ENCODE data around the gene TBC1D14. TPM values are rescaled to one million over a fixed set of nuclear protein-coding genes. Genes with fewer than 3 reads are reported as not detected.

TBC1D14 gene
- total RNA-seq, 1 donor from 2014 or later = 34.9 TPM

DNA sequence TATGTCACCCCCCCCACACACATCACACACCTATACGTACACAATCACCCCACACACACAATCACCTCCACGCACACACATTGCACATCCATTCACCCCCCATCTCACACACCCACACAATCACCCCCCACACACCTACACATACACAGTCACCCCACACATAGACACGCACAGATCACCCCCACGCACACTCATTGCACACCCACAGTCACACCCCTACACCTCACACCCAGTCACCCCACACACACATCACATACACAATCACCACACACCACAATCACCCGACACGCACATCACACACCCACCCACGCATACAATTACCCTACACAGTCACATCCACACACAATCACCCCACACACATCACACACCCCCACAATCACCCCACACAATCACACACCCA is 117.7 kb downstream of the TBC1D14 start:
- Mint-ChIP-seq H3K27ac (peak overlapping the region; percentile 1), H3K4me1 (ENCODE audit: low read depth) (peaks cover 2% of the 10 kb centered on the region), H3K9me3 (no peaks in the 10 kb centered on the region), H3K27me3 (ENCODE audit: low read depth) (no peaks in the 10 kb centered on the region), H3K4me3 (ENCODE audit: low read depth) (no peak overlapping the region), H3K36me3 (ENCODE audit: low read depth) (peaks cover 52% of the 10 kb centered on the region)
- no peak for DNase-seq (ENCODE audit: low spot score)
- intact Hi-C loops (cut with micrococcal nuclease) = no loop called here

DNA sequence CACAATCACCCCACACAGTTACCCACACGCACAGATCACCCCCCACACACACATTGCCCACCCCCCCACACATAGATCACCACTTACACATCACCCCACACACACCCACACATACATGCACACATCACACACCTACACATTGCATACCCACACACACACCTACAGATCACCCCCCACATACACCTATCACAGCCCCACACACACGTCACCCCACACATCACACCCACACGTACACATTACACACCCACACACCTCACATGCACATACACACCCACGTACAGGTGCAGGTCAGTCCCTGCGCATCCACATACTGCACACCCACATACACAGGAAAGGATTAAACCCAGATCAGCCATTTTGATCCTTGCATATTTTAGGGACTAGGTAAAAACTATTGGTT is 118.3 kb downstream of the TBC1D14 start:
- no peak overlapping the region for H3K4me3 Mint-ChIP-seq (ENCODE audit: low read depth)
- intact Hi-C loops (cut with micrococcal nuclease) = no loop called here
- peaks cover 2% of the 10 kb centered on the region for H3K4me1 Mint-ChIP-seq (ENCODE audit: low read depth)
- no peak for DNase-seq (ENCODE audit: low spot score)
- peaks cover 54% of the 10 kb centered on the region for H3K36me3 Mint-ChIP-seq (ENCODE audit: low read depth)
- H3K9me3 Mint-ChIP-seq = no peaks in the 10 kb centered on the region
- H3K27me3 Mint-ChIP-seq (ENCODE audit: low read depth) = no peaks in the 10 kb centered on the region
- no peak overlapping the region for H3K27ac Mint-ChIP-seq

DNA sequence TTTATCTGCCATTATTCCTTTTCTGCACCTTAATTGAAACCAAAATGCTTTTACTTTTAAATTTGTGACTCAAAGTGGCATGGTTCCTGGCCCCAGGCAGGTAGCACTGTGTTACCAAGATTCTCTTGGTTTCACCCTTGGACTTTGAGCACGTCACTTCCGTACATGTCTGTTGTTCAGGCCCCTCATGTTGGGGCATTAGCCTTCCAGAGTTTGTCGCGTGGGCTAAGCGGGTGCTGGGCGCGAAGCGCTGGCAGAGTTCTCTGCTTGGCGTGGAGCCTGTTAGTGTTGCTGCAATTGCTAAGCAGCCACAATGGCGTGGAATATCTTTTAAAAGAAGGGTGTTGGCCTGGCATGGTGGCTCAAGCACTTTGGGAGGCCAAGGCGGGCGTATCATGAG is 119.6 kb downstream of the TBC1D14 start:
- H3K27ac Mint-ChIP-seq = no peak overlapping the region
- H3K4me3 Mint-ChIP-seq (ENCODE audit: low read depth) = no peak overlapping the region
- DNase-seq (ENCODE audit: low spot score) = no peak
- H3K27me3 Mint-ChIP-seq (ENCODE audit: low read depth) = no peaks in the 10 kb centered on the region
- H3K9me3 Mint-ChIP-seq = no peaks in the 10 kb centered on the region
- intact Hi-C loops (cut with micrococcal nuclease) = no loop called here
- peaks cover 54% of the 10 kb centered on the region for H3K36me3 Mint-ChIP-seq (ENCODE audit: low read depth)
- peaks cover 2% of the 10 kb centered on the region for H3K4me1 Mint-ChIP-seq (ENCODE audit: low read depth)

DNA sequence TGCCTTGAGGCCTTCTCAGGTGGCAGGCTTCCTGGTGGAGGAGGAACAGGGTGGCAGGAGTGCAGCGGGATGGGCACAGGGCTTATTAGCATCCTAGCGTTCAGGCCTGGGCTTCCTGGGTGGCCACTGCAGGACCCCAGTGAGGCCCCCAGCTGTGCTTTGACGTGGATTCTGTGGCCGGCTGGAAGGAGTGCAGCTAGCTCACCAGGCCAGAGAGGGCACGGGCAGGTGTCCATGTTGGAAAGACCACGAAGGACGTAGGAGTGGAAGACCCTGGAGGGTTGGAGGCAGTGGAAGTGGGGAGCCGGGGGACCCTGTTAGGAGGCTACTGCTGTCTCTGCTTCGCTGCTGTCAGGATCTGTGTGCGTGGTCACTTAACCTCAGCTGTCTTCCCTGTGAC is 120.3 kb downstream of the TBC1D14 start:
- Mint-ChIP-seq H3K4me1 (ENCODE audit: low read depth) (peaks cover 2% of the 10 kb centered on the region), H3K9me3 (no peaks in the 10 kb centered on the region), H3K27ac (no peak overlapping the region), H3K27me3 (ENCODE audit: low read depth) (no peaks in the 10 kb centered on the region), H3K36me3 (ENCODE audit: low read depth) (peaks cover 54% of the 10 kb centered on the region), H3K4me3 (ENCODE audit: low read depth) (no peak overlapping the region)
- no peak for DNase-seq (ENCODE audit: low spot score)
- intact Hi-C loops (cut with micrococcal nuclease) = no loop called here

DNA sequence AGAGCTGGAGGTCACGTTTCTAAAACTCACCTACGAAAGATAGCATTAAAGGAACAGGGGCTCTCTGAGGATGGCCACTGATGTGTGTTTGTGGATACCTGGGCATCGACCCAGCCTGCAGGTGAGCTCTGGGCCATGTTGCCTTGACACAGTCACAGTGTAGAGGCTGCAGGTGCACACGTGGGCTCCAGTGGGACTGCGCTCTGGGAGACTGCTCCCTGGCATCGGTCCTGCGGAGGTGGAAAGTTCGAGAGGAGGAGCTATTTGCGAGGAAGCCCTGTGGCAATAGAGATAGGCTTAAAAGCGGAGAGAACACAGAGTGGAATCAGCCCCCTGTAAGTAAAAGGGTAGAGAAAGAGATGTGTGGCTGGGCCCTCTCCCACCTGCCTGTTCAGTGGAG is 121.2 kb downstream of the TBC1D14 start:
- no peak for DNase-seq (ENCODE audit: low spot score)
- H3K4me3 Mint-ChIP-seq (ENCODE audit: low read depth) = no peak overlapping the region
- H3K27me3 Mint-ChIP-seq (ENCODE audit: low read depth) = no peaks in the 10 kb centered on the region
- H3K9me3 Mint-ChIP-seq = no peaks in the 10 kb centered on the region
- peaks cover 2% of the 10 kb centered on the region for H3K4me1 Mint-ChIP-seq (ENCODE audit: low read depth)
- H3K36me3 Mint-ChIP-seq (ENCODE audit: low read depth) = peaks cover 52% of the 10 kb centered on the region
- intact Hi-C loops (cut with micrococcal nuclease) = no loop called here
- no peak overlapping the region for H3K27ac Mint-ChIP-seq

DNA sequence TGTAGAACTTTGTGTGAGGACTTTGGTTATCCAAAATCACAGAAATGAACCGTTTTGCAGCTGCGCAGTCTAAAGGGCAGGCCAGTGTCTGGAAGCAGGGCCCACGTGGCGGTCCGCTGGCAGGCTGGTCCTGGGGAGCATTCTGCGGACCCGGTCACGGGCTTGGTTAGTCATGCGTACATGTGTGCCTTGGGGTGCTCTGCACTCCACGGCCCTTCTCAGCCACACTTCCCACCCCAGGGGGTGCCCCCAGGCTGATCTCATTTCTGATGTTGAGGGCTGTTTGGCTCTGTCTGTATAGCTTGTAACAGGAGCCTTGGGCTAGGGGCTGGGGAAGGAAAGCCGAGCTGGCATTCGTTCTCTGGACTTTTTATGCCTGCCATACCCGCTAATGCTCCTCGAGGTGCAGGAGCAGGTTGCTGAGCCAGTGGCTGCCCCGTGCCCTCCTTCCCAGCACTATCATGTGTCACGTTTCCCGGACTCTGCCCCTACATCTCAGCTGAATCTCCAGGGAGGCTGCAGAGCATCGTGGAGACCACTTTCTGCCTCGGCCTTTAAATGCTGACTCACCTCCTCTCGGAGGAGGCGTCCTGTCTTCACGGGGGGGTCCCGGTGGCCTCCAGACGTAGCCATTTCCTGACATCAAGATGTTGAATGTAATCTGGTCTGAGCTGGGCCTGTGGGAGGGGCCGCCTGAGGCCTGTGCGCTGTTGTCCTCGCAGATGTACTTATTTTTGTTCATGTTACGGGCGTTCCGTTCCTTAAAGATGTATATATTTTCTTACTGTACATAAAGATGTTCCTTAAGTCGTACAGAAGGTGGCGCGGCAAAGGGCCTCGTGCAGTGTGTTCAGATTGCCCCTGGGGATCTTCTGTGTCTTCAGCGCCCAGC is 122.2 kb downstream of the TBC1D14 start:
- H3K27ac Mint-ChIP-seq = no peak overlapping the region
- H3K27me3 Mint-ChIP-seq (ENCODE audit: low read depth) = no peaks in the 10 kb centered on the region
- peaks cover 2% of the 10 kb centered on the region for H3K4me1 Mint-ChIP-seq (ENCODE audit: low read depth)
- H3K36me3 Mint-ChIP-seq (ENCODE audit: low read depth) = peaks cover 43% of the 10 kb centered on the region
- no peaks in the 10 kb centered on the region for H3K9me3 Mint-ChIP-seq
- intact Hi-C loops (cut with micrococcal nuclease) = no loop called here
- H3K4me3 Mint-ChIP-seq (ENCODE audit: low read depth) = no peak overlapping the region
- no peak for DNase-seq (ENCODE audit: low spot score)

DNA sequence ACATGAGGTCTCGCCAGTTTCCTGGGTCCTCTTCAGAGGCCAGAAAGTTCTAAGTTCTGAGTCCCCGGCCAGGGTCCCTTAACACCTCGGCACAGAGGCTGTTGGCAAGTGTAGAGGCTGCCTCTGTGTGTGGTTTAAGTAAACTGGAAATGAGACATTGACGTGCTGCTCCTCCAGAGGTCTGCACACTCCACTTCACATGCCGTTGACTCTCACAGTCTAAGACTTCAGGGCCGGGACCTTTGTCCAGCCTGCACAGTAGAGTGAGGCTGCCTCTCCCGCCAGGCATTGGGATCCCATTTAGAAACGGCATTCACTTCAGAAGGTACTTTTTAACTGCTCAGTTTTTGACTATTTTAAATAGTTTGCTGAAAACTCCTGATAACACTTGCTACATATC is 123.0 kb downstream of the TBC1D14 start:
- H3K9me3 Mint-ChIP-seq = no peaks in the 10 kb centered on the region
- intact Hi-C loops (cut with micrococcal nuclease) = no loop called here
- DNase-seq (ENCODE audit: low spot score) = no peak
- H3K27ac Mint-ChIP-seq = no peak overlapping the region
- peaks cover 35% of the 10 kb centered on the region for H3K36me3 Mint-ChIP-seq (ENCODE audit: low read depth)
- peaks cover 2% of the 10 kb centered on the region for H3K27me3 Mint-ChIP-seq (ENCODE audit: low read depth)
- H3K4me3 Mint-ChIP-seq (ENCODE audit: low read depth) = no peak overlapping the region
- H3K4me1 Mint-ChIP-seq (ENCODE audit: low read depth) = no peaks in the 10 kb centered on the region

DNA sequence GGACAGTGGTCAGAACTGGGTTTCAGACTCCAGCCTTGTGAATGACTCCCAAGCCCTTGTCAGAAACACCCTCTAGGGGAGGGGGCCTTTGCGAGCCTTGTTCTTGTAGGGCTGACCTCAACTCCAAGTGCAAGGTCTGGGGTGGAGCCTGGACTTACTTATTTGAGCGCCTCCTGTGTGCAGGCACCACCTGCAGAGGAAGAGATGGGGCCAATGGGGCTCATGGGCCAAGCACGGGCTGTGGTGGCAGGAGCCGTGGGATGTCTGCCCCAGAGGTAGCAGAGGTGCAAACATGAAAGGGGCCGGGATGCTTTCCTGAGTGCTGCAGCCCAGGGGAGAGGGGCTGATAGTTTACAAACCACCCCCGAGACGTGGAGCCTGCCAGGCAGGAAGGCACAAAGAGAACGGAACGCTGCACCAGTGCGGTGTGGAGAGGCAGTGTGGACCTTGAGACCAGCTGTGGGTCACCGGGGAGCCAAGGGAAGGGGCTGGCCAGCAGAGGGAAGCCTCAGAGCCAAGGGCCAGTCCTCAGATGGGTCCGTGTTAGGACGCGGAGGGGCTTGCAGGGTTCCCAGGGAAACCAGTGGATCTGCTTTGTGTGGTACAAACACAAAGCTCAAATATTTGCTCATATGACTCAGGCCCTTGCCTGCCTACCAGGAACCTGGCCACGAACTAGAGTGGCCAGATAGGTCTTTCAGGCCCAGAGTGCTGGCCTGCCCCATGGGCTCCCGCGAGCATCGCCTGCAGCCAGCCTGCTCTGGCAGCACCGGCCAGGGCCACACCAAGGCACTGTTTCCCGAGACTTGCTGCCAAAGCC is 124.8 kb downstream of the TBC1D14 start:
- intact Hi-C loops (cut with micrococcal nuclease) = no loop called here
- H3K27ac Mint-ChIP-seq = no peak overlapping the region
- H3K4me3 Mint-ChIP-seq (ENCODE audit: low read depth) = no peak overlapping the region
- no peaks in the 10 kb centered on the region for H3K9me3 Mint-ChIP-seq
- no peak for DNase-seq (ENCODE audit: low spot score)
- H3K36me3 Mint-ChIP-seq (ENCODE audit: low read depth) = peaks cover 22% of the 10 kb centered on the region
- H3K4me1 Mint-ChIP-seq (ENCODE audit: low read depth) = no peaks in the 10 kb centered on the region
- peaks cover 2% of the 10 kb centered on the region for H3K27me3 Mint-ChIP-seq (ENCODE audit: low read depth)

DNA sequence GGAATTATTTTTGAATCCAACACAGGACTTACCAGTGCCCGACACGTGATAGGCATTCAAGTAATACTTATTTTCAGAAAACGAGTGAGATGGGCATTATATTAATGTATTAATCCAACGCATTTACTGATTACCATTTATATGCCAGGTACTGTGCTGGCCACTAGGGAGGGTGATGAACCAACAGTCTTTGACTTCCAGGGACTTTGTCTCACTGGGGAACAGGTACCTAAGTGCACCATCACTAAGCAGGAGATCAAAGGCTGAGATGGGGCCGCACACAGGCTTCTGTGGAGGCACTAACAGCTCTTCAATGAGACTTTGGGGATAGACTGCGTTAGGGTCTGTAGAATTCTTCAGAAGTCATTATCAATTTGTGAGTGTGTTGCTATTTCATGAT is 127.8 kb downstream of the TBC1D14 start:
- H3K27me3 Mint-ChIP-seq (ENCODE audit: low read depth) = peaks cover 10% of the 10 kb centered on the region
- no peak overlapping the region for H3K27ac Mint-ChIP-seq
- H3K4me1 Mint-ChIP-seq (ENCODE audit: low read depth) = peaks cover 7% of the 10 kb centered on the region
- DNase-seq (ENCODE audit: low spot score) = no peak
- H3K36me3 Mint-ChIP-seq (ENCODE audit: low read depth) = peaks cover 3% of the 10 kb centered on the region
- no peaks in the 10 kb centered on the region for H3K9me3 Mint-ChIP-seq
- intact Hi-C loops (cut with micrococcal nuclease) = no loop called here
- no peak overlapping the region for H3K4me3 Mint-ChIP-seq (ENCODE audit: low read depth)

DNA sequence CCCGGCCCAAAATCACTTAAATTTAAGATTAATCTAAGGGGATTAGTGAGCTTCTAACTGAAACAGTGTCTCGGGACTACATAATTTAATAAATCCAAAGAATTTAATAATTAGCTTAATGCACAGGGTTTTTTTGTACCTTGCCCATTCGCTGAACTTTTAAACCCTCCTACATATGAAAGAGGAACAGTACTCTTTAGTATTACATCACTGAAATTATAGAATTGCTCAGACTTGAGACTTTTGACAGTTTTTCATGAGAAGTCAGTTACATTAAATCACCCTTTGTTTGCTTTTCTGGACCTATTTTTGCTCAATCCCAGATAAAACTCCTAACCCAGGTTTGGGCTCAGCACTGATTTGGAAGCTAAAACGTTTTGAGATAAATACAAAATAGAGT is 131.1 kb downstream of the TBC1D14 start:
- no peaks in the 10 kb centered on the region for H3K9me3 Mint-ChIP-seq
- DNase-seq (ENCODE audit: low spot score) = no peak

DNA sequence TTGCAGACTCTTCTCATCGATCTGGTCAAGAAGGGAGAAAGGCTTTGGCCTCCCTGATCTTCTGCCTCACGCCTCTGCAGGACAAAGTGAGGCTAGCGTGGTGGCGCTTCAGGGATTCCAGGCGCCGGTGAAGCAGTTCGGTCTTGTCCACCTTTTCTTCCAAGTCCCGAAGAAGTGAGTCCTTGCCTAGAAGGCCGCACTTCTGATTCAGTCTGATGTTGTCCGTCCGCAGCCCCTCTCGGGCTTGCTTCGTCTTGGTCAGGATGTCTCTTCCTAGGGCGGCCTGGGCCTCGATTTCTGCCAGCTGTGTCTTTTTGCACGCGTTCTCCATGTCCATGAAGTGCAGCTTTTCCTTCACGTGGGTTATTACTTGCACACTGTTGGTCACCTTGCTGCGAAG is 131.6 kb downstream of the TBC1D14 start:
- Mint-ChIP-seq H3K4me3 (ENCODE audit: low read depth) (no peak overlapping the region), H3K36me3 (ENCODE audit: low read depth) (peaks cover 6% of the 10 kb centered on the region), H3K9me3 (no peaks in the 10 kb centered on the region), H3K27me3 (ENCODE audit: low read depth) (peaks cover 10% of the 10 kb centered on the region), H3K4me1 (ENCODE audit: low read depth) (peaks cover 26% of the 10 kb centered on the region), H3K27ac (no peak overlapping the region)
- no peak for DNase-seq (ENCODE audit: low spot score)
- intact Hi-C loops (cut with micrococcal nuclease) = no loop called here

More for the DNA sequence above, 131.1 kb downstream of the TBC1D14 start:
- intact Hi-C loops (cut with micrococcal nuclease) = no loop called here
- Mint-ChIP-seq H3K4me3 (ENCODE audit: low read depth) (no peak overlapping the region), H3K27me3 (ENCODE audit: low read depth) (peaks cover 10% of the 10 kb centered on the region), H3K27ac (no peak overlapping the region), H3K4me1 (ENCODE audit: low read depth) (peaks cover 23% of the 10 kb centered on the region), H3K36me3 (ENCODE audit: low read depth) (peaks cover 6% of the 10 kb centered on the region)

DNA sequence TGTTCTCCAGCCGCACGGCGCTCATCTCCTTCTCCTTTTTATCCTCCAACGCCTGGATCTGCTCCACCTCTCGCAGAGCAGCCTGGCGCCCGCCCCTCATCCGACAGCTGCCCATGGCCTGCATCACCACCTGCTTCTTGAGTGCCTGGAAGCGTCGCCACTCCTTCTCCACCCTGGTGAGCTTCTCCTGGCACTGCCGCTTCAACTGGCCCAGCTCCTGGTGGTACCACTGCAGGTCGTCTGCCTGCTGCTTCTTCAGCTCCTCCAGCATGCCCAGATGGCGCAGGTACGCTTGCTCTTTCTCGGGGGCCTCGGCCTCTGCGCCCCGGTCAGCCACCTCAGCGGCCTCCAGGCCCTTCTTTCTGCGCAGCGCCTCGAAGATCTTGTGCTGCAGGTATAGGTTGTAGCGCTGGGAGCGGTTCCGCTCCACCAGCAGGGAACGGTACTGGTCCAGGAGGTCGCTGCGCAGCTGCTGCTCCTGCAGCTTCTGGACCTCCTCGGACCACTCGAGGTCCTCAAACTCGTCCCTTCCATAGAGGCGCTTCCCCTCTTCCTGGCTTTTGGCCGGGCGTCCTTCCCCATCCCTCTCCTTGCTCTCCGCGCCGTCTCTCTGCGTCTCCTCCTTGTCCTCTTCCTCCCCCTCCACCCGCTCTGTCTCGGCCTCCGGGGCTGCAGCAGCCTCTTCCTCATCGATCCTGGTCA is 132.3 kb downstream of the TBC1D14 start:
- no peak for DNase-seq (ENCODE audit: low spot score)
- Mint-ChIP-seq H3K27me3 (ENCODE audit: low read depth) (peaks cover 10% of the 10 kb centered on the region), H3K36me3 (ENCODE audit: low read depth) (peaks cover 6% of the 10 kb centered on the region), H3K9me3 (no peaks in the 10 kb centered on the region), H3K27ac (no peak overlapping the region), H3K4me3 (ENCODE audit: low read depth) (peak overlapping the region; percentile 79), H3K4me1 (ENCODE audit: low read depth) (peaks cover 32% of the 10 kb centered on the region)
- intact Hi-C loops (cut with micrococcal nuclease) = loop anchor here (2.0 kb wide), 2 partner anchors 61 to 133 kb away; partner anchors contain the start of gene TBC1D14
